T-helper 1 cell treated with Interleukin-12 subunit alpha and Interleukin-12 subunit beta and Interleukin-4 antibody, amounts not matched to agents 30 μg/mL and 1 μg/mL, for 36 hours (primary cell): ENCODE measurements around the gene TMEM119.
A peak's percentile ranks its signal among the peaks of the same experiment; 100 is the strongest.

Experiments used
- H3K27ac Mint-ChIP-seq: one replicate; pipeline ENCODE4 v1.8.0; 2021; ENCODE audit warnings: mild to moderate bottlenecking, mixed read lengths
- H3K27me3 Mint-ChIP-seq: one replicate; pipeline ENCODE4 v1.8.0; 2021; ENCODE audit warnings: low read depth, mixed read lengths
- H3K36me3 Mint-ChIP-seq: one replicate; pipeline ENCODE4 v1.8.0; 2021; ENCODE audit warnings: low read depth, mixed read lengths
- H3K4me1 Mint-ChIP-seq: one replicate; pipeline ENCODE4 v1.8.0; 2021; ENCODE audit warnings: low read depth, mixed read lengths
- H3K4me3 Mint-ChIP-seq: one replicate; pipeline ENCODE4 v1.8.0; 2021; ENCODE audit warnings: mild to moderate bottlenecking, moderate library complexity, mixed read lengths
- H3K9me3 Mint-ChIP-seq: one replicate; pipeline ENCODE4 v1.8.0; 2021; ENCODE audit warnings: mixed read lengths

Gene TMEM119, protein sequence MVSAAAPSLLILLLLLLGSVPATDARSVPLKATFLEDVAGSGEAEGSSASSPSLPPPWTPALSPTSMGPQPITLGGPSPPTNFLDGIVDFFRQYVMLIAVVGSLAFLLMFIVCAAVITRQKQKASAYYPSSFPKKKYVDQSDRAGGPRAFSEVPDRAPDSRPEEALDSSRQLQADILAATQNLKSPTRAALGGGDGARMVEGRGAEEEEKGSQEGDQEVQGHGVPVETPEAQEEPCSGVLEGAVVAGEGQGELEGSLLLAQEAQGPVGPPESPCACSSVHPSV

DNA sequence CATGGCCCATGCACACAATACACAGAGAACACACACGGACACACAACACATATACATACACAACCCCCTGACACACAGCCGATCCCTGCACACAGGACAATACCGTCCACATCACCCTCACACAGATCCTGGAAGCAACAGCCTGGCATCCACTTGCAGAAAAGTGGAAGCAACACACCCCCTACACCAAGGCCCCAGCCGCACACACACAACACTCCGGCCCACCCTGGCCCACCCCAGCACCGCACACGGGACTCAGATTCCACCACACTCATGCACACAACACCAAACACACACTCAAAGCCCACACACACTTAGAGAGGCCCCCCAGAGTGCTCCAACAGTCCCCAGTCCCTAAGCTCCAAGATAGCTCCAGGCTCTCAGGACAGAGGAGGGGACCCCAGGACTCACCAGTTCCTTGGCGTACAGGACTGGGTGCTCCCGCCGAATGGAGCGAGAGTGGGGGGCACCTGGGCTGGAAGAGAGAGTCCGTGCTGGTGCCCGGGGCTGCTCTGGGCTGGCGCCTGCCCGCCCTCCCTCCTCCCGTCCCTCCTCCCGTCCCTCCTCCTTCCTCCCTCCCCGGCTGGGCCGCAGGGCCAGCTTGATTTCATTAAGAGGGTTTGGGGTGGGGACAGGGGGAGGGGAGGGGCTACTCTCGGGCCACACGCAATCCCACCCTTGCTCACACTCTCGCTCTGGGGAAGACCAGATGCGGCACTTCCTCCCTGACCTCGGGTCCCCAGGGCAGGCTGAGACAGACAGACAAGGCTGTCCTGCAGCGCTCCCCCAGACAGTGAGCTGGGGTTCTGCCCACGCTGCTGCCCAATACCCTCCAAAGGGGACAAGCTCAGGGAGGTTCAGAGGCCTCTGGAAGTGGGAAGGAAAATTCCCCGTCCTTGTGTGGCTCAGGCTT, at the start of gene TMEM119:
Gene TMEM119 (minus strand): TSS at position 526 of the 913 bp plus-strand sequence. CDS start 5,701 bp downstream, outside the sequence.
- H3K36me3 Mint-ChIP-seq = no peaks in the 10 kb centered on the region
- no peak within 1 kb of the TSS for H3K27ac Mint-ChIP-seq
- peaks cover 3% of the 10 kb centered on the region for H3K27me3 Mint-ChIP-seq
- no peaks in the 10 kb centered on the region for H3K9me3 Mint-ChIP-seq
- no peaks in the 10 kb centered on the region for H3K4me1 Mint-ChIP-seq
- H3K4me3 Mint-ChIP-seq = no peak within 1 kb of the TSS

DNA sequence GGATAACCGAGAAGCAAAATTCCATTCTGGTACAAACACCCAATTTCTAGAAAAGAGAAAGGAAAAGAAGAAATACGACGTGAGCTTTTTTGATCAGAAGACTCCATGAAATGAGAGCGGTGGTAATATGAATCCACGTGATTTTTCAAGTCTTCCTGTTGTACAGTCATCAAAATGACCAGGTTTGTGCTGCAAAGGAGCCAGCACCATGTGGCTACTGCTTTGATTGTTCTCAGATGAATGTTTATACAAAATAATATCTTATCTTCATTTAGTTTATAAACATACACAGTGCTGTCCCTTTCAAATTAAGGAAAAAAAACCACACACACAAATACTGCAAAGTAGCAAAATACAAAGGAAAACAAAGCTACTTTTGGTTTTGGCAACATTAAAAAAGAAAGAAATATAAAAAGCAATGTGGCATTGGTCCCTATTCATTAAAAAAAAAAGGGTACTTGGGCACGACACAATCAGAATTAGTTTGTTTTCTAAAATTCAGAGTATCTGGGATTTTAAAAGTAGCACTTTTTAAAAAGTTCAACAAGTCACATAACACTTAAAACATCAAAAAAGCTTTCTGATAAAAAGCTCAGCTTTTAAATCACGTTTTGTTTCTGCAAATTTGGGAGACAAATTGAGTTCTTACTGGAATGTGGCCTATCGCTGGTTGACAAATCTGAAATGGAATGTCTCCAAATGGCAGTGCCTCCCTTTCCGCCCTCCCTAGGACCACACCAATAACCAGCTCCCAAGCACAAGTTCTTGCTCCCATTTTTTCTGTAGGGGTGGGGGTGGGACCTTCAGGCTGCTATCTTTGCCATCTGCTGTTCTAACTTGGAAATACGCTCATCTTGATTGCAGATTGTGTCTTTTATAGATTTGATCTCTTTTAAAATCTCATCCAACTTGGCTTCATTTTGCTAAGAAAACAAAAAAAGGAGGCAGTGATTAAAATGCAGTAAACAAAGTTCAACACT, 49.0 kb upstream of the TMEM119 start:
- Mint-ChIP-seq H3K9me3 (no peaks in the 10 kb centered on the region), H3K4me1 (peaks cover 30% of the 10 kb centered on the region), H3K36me3 (peaks cover 26% of the 10 kb centered on the region), H3K27ac (peak overlapping the region; percentile 85), H3K27me3 (no peaks in the 10 kb centered on the region), H3K4me3 (peak overlapping the region; percentile 57)

DNA sequence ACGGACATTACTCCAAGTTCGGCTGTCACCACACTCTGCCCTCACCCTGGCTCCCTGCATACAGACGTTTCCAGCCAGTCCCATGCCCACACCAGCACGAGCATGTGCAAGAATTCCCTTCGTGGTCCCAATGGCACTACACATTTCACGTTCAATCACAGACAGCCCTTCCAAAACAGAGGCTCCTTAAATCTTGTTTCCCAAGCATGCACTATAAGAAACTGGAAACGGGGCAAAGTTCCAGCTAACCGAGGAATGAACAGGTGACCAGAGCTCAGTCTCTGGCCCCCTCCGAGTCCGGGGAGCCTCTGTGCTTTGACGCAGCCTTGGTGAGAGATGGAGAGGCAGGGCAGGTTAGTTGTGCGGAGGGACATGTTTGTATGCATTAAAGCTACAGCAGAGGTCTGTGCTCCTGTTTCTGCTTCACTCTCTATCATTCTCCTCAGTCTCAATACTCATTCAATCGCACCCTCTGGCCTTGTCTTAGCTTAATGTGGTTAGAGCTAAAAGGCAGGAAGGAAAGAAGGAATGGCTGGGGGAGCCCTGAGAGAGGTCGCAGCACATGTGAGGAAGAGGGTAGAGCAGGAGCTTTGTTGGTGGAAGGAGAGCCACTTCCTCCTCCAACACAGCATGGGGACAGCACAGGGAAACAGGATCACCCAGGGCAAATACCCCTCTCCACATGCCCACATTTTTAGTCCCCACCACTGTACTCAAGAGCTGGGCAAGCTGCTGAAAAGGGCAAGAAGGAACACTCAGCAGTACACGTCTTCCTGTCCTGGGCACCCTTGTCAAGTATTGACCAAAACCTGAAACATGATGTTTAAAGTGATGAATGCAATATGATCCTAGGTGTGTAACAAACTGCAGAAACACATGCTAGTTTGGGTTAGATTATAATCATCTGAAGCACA, 48.1 kb upstream of the TMEM119 start:
- Mint-ChIP-seq H3K27ac (peak overlapping the region; percentile 85), H3K4me3 (peak overlapping the region; percentile 57), H3K9me3 (no peaks in the 10 kb centered on the region), H3K36me3 (peaks cover 22% of the 10 kb centered on the region), H3K4me1 (peaks cover 30% of the 10 kb centered on the region), H3K27me3 (no peaks in the 10 kb centered on the region)

DNA sequence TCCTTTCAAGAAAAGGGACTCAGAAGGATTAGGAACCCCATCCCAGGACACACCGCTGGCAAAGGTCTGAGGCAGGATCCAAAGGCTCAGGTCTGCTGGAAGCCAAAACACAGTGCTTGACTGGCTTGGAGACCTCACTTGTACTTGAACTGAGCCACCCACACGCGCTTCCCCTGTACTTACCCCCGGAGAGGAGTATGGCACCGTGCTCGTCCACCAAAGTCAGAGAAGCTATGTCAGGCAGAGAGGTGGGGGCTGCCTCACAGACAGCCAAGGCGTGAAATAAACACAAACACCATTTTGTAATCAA, 46.9 kb upstream of the TMEM119 start:
- no peak overlapping the region for H3K27ac Mint-ChIP-seq
- H3K27me3 Mint-ChIP-seq = no peaks in the 10 kb centered on the region
- peaks cover 22% of the 10 kb centered on the region for H3K36me3 Mint-ChIP-seq
- H3K4me3 Mint-ChIP-seq = no peak overlapping the region
- no peaks in the 10 kb centered on the region for H3K9me3 Mint-ChIP-seq
- H3K4me1 Mint-ChIP-seq = peaks cover 37% of the 10 kb centered on the region

DNA sequence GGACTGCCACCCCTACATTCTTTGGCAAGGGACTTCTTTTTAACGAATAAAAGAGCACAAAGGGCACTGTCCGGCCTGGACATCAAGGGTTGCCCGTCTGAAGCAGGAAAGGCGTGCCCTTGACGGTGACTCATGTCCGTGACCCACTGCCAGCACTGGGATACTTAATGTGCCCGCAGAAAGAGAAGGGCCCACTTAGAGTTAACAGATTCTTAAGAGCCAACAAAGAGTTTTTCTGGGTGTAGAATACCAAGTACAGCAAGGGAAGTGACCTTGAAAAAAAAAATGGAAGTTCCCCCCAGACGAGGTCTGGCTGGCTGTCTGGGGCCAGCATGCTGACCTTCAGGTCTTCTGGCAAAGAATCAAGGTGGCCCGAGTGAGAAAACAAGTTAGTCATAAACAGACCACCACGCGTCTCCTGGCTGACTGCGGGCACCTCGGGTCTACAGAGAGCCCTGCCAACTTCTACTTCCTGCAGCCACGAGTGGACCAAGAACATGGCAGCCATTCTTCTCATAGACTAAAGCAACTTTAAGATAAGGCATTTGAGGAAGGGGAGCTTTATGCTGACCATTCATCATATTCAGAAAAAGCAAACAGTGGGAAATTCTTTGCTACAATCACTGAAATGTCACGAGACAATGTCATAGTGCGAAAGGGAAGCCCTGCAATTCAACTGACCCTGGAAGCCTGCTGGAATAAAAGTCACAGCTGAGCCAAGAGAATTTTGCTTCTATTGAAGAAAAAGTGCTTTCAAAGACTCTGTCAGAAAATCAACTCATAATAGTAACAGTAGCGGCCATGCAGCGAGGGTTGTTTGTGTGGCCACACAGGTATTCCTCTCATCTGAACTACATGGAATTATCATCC, 46.3 kb upstream of the TMEM119 start:
- Mint-ChIP-seq H3K36me3 (peaks cover 21% of the 10 kb centered on the region), H3K4me3 (no peak overlapping the region), H3K27ac (no peak overlapping the region), H3K9me3 (no peaks in the 10 kb centered on the region), H3K27me3 (no peaks in the 10 kb centered on the region), H3K4me1 (peaks cover 37% of the 10 kb centered on the region)

DNA sequence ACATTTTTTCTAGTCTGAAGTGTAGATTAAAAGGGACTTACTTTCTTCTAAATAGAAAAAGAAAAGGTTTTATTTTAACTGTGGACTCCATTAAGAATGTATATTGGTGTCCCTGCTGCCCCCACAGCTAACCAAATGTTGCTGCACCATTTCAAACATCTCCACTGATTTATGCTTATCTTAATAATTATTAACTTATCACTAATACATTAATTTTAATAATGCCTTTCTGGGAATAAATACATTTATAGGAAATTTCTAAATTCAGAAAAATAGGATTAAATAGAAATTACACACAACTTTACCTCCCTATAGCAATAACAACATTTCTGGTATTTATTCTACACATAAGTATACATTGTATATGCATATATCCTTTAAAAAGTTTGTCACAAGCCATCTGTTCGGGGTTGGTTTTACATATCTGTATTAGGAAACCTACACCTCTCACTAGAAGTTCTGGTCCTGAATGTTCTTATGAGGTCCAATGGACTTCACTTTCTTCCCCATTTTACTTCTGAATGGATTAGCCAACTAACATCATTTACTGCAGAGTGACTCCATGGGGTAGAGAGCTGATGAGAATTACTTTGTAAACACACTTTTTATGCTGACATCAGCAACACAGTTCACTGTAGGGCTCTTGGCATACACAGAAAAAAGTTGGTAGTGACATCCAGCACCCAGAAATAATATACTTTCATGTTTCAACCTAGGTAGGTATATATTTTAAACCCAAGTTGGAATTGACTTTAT, 45.2 kb upstream of the TMEM119 start:
- Mint-ChIP-seq H3K36me3 (peaks cover 20% of the 10 kb centered on the region), H3K4me3 (no peak overlapping the region), H3K4me1 (peaks cover 37% of the 10 kb centered on the region), H3K27me3 (no peaks in the 10 kb centered on the region), H3K27ac (no peak overlapping the region), H3K9me3 (no peaks in the 10 kb centered on the region)

DNA sequence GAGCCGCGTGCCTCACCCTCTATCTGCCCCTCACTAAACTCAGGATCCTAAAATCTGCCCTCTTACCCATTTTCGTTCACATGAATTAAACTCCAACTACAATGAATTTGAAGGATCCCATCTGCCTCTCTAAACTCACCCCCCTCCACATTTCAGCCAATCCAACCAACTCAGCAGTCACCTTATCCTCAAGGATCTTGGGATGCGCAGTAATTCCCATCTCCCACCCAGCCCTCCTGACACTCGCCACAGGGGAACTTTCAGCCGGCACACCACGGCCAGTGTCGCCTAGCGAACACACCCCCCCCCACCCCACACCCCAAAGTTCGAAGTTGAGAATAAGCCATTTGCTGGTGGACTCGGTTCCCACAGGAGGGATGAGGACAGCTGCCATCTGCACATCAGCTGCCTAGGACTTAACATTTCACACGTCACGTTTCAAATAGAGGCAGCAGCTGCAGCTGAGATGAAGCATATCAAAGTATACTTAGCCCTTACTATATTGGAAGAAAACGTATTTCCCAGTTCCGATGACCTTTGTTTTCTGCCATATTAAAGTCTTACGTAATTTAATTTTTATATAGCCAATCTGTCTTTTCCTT, 44.5 kb upstream of the TMEM119 start:
- H3K27ac Mint-ChIP-seq = no peak overlapping the region
- H3K9me3 Mint-ChIP-seq = no peaks in the 10 kb centered on the region
- H3K36me3 Mint-ChIP-seq = peaks cover 20% of the 10 kb centered on the region
- H3K4me3 Mint-ChIP-seq = no peak overlapping the region
- H3K27me3 Mint-ChIP-seq = no peaks in the 10 kb centered on the region
- peaks cover 38% of the 10 kb centered on the region for H3K4me1 Mint-ChIP-seq

DNA sequence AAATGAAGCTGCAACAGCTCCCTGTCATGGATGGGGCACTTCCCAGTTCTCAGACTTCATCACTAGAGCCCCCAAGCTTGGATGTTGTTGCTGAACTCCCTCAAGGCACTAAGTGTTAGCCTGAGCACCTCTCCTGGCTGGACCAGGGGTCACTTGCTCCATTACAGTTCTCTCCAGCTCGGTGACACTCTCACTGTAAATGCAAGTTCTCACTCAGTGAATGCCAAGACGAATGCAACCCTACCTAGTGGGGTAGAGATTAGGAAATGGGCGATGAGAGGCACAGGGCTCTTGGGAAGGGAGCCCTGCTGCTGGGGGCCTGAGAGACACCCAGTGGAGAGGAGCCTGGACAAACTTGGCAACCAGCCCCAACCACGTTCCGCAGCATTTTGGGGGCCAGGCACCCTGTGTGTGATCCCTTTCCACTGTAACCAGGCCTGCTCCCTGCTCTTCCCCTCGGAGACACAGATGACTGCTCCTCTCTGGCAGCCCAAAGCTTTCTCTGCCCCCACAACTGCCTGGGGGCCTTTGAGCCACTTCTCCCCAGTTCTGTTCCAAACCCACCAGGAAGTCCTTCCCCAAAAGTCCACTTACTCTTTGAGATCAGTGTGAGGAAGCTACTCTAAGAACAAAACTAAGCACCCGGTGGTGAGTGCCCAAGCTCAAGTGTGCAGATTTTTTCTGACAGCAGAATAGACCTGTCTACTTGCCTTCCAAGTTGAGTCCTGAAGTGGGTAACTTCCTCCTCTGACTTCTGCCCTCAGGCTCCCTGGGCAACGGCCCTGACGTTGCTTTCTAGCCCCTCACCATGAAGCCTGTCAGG, 43.8 kb upstream of the TMEM119 start:
- Mint-ChIP-seq H3K27me3 (no peaks in the 10 kb centered on the region), H3K9me3 (no peaks in the 10 kb centered on the region), H3K4me3 (no peak overlapping the region), H3K36me3 (peaks cover 18% of the 10 kb centered on the region), H3K27ac (no peak overlapping the region), H3K4me1 (peaks cover 42% of the 10 kb centered on the region)

DNA sequence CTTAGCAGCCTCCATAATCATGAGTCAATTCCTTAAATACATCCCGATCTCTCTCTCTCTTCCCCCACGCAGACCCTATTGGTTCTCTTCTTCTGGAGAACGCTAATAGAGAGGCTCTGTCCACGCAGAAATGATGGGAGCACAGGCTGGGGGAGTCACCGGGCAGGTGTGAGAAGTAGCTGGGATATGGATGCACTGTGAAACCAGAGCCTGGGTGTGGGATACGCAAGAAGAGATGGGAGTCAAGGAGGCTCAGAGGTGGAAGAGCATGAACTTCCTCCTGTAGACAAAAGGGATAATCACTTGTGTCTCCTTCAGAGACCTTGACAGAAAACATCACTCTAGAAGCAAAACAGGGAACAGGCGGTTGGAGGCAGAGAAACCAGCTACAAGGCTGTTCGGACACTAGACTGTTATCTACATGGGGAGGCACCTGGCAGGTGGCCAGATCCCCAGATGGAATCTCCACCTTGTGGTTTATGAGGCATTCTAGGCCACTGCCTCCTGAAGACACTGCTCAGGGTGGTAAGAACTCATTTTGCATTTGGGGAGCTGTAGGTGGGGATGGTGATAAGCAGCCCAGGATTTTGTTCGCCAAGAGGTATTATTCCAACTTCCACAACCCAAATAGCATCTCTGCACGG, 43.0 kb upstream of the TMEM119 start:
- Mint-ChIP-seq H3K27ac (no peak overlapping the region), H3K27me3 (no peaks in the 10 kb centered on the region), H3K4me1 (peaks cover 41% of the 10 kb centered on the region), H3K4me3 (no peak overlapping the region), H3K36me3 (peaks cover 18% of the 10 kb centered on the region), H3K9me3 (no peaks in the 10 kb centered on the region)

DNA sequence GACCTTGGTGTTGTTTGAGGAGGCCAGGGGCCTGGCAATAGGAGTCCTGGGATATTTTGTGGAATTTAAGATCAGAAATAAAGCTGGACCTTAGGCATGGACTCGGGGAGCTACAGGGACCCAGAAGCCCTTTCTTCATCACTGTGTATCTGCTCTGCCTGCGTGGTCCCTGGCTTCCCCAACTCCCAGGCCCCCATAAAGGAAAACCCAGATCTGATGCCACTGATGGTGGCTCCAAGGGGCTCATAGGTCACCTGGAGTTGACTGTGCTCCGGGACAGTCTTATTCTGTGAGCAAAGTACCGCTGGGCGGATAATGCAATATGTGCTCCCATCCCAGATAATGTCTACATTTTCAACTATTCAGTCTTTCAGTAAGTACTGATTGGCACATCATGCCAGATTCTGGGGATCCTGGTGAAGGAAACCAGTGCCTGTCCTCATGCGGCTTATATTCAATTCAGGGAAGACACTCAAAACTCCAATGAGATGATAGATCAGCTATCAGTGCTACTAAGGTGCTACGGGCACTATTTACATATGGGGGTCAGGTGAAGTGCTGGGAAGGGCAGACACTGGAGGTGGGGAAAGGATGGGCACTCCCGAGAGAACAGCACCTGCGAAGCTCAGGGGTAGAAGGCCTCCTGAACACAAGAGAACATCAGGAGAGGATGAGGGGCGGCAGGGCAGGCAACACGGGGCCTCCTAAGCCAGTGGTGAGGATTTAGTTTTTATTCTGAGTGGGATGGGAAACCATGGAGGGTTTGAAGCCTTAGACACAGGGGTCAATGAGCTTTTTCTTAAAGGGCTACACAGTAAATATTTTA, 41.3 kb upstream of the TMEM119 start:
- Mint-ChIP-seq H3K9me3 (no peaks in the 10 kb centered on the region), H3K4me1 (peaks cover 46% of the 10 kb centered on the region), H3K27ac (peak overlapping the region; percentile 52), H3K27me3 (no peaks in the 10 kb centered on the region), H3K4me3 (no peak overlapping the region), H3K36me3 (peaks cover 10% of the 10 kb centered on the region)
